PFSK-1 (cell line): ENCODE measurements around the gene LIN28B.

Source experiments
- FOXP2 ChIP-seq: optimal IDR thresholded peaks from 2 replicates; pipeline ENCODE3; 2011; ENCODE audit warnings: borderline replicate concordance, control low read depth, inconsistent platforms; ENCODE audit not compliant: insufficient read depth; ENCODE audit errors: extremely low read length, extremely low read depth
- POLR2AphosphoS5 ChIP-seq: IDR thresholded peaks from 2 replicates; pipeline ENCODE4 v1.6.1; 2012; ENCODE audit warnings: low read depth, mild to moderate bottlenecking, control low read depth, low read length, moderate library complexity
- REST ChIP-seq, 2 experiments: IDR thresholded peaks; 2 replicates each; pipeline versions ENCODE4 v1.6.1 to v1.8.0; 2011 to 2012; ENCODE audit warnings: low read depth in 2 of 2, low read length in 2 of 2, control low read depth in 1 of 2, inconsistent platforms in 1 of 2, mild to moderate bottlenecking in 1 of 2, moderate library complexity in 1 of 2; ENCODE audit not compliant: insufficient read depth in 1 of 2
- SIN3A ChIP-seq: IDR thresholded peaks from 2 replicates; pipeline ENCODE4 v1.6.1; 2012; ENCODE audit warnings: mild to moderate bottlenecking, low read length, moderate library complexity, borderline replicate concordance; ENCODE audit not compliant: insufficient read depth
- TAF1 ChIP-seq: IDR thresholded peaks from 2 replicates; pipeline ENCODE4 v1.6.1; 2012; ENCODE audit warnings: low read length, control low read depth, borderline replicate concordance; ENCODE audit not compliant: insufficient read depth

Gene LIN28B

GRCh38 chr6:104973404-104973803, 16.5 kb downstream of the LIN28B start:
- TF ChIP-seq SIN3A = no peak
- TF ChIP-seq FOXP2 = no peak
- no peak for TF ChIP-seq POLR2AphosphoS5
- TF ChIP-seq TAF1 = no peak
- no peak for TF ChIP-seq REST (IDR thresholded peaks at IDR 0.05; ENCODE audit: insufficient read depth in 1 of 2, low read depth in 2 of 2, low read length in 2 of 2)

DNA sequence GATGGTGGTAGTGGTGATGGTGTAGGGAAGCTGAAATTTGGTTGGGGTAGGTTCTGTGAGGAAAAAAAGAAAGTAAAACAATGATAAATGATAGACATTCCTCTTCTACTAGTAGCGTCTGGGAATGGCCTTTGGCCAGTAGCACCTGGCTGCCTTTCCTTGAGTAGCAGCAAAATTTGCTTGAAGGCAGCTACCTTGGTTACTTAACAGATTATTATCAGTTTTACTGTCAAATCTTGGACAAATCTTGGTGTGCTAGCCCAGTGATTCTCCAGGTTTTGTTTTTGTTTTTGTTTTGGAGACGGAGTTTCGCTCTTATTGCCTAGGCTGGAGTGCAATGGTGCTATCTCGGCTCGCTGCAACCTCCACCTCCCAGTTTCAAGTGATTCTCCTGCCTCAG, 26.4 kb downstream of the LIN28B start:
- TF ChIP-seq TAF1 = no peak
- no peak for TF ChIP-seq REST (IDR thresholded peaks at IDR 0.05; ENCODE audit: insufficient read depth in 1 of 2, low read depth in 2 of 2, low read length in 2 of 2)
- no peak for TF ChIP-seq SIN3A
- TF ChIP-seq POLR2AphosphoS5 = no peak
- no peak for TF ChIP-seq FOXP2

DNA sequence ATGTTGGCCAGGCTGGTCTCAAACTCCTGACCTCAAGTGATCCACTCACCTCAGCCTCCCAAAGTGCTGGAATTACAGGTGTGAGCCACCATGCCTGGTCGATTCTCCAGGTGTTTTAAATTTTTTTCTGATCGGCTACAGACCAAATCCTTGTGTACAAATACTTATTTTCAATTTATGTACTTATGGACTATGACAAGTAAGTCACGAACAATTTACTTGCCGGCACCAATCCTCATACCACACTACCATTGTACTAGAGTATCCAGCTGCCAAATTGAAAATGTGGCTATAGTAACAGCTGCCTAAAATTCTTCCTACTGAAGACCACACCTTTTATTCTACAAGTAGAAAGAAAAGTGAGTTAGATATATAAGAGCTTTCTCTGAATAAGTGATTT, 26.9 kb downstream of the LIN28B start:
- no peak for TF ChIP-seq POLR2AphosphoS5
- TF ChIP-seq REST (IDR thresholded peaks at IDR 0.05; ENCODE audit: insufficient read depth in 1 of 2, low read depth in 2 of 2, low read length in 2 of 2) = no peak
- TF ChIP-seq FOXP2 = no peak
- TF ChIP-seq SIN3A = no peak
- no peak for TF ChIP-seq TAF1

DNA sequence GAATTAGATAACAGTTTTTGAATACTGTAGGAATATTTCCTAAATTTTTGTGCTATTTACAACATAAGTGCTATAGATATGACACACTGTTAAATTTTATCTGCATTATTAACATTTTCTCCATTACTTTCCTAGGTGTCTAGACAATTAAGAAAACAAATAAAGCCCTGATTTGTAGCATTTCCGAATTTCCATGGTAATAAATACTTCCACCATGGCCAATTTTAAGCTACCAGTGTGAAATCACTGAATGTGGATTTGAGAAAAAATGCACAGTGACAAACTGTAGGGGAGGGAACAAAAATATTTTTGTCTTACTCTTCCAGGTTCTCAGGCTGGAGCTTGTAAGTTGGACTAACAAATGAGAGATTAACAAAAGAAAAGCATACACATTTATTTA, 27.9 kb downstream of the LIN28B start:
- TF ChIP-seq FOXP2 (no peak), SIN3A (no peak), REST (IDR thresholded peaks at IDR 0.05; ENCODE audit: insufficient read depth in 1 of 2, low read depth in 2 of 2, low read length in 2 of 2) (no peak), POLR2AphosphoS5 (no peak), TAF1 (no peak)

- TF ChIP-seq FOXP2 (no peak), REST (IDR thresholded peaks at IDR 0.05; ENCODE audit: insufficient read depth in 1 of 2, low read depth in 2 of 2, low read length in 2 of 2) (no peak), SIN3A (no peak), POLR2AphosphoS5 (no peak), TAF1 (no peak)
Observed at GRCh38 chr6:104986625-104987024, 29.7 kb downstream of the LIN28B start.
